ENCODE data around the gene SLC46A2.

SLC46A2 gene

GRCh38 chr9:112890106-112891081 is at the start of gene SLC46A2:
TSS of gene SLC46A2 (minus strand) at chr9:112890876. CDS start at chr9:112890681, 195 bp downstream.
- DNase-seq: no peak

- DNase-seq: no peak
Observed at GRCh38 chr9:112939418-112939817, 48.7 kb upstream of the SLC46A2 start.

GRCh38 chr9:112933696-112934095 is 43.0 kb upstream of the SLC46A2 start:
- no peak for DNase-seq

GRCh38 chr9:112925058-112925641 is 34.5 kb upstream of the SLC46A2 start:
- DNase-seq: peak; percentile 0

- no peak for DNase-seq
Observed at GRCh38 chr9:112921549-112921948, 30.9 kb upstream of the SLC46A2 start.

GRCh38 chr9:112917987-112918362 is 27.3 kb upstream of the SLC46A2 start:
- no peak for DNase-seq

- DNase-seq: no peak
Observed at GRCh38 chr9:112917047-112917986, 26.6 kb upstream of the SLC46A2 start.

- DNase-seq: no peak
Observed at GRCh38 chr9:112914524-112914923, 23.8 kb upstream of the SLC46A2 start.

GRCh38 chr9:112913326-112913725 is 22.6 kb upstream of the SLC46A2 start:
- no peak for DNase-seq

- DNase-seq: no peak
Observed at GRCh38 chr9:112912636-112913035, 22.0 kb upstream of the SLC46A2 start.

- no peak for DNase-seq
Observed at GRCh38 chr9:112911736-112912135, 21.1 kb upstream of the SLC46A2 start.

GRCh38 chr9:112905084-112905483 is 14.4 kb upstream of the SLC46A2 start:
- DNase-seq: no peak

- DNase-seq: no peak
Observed at GRCh38 chr9:112900901-112901300, 10.2 kb upstream of the SLC46A2 start.

- DNase-seq: no peak
Observed at GRCh38 chr9:112900488-112900887, 9.8 kb upstream of the SLC46A2 start.

- no peak for DNase-seq
Observed at GRCh38 chr9:112898872-112899311, 8.2 kb upstream of the SLC46A2 start.

GRCh38 chr9:112896131-112896530 is 5.5 kb upstream of the SLC46A2 start:
- no peak for DNase-seq

GRCh38 chr9:112894699-112895098 is 4.0 kb upstream of the SLC46A2 start:
- DNase-seq: no peak

GRCh38 chr9:112894041-112894440 is 3.4 kb upstream of the SLC46A2 start:
- no peak for DNase-seq

GRCh38 chr9:112892981-112893380 is 2.3 kb upstream of the SLC46A2 start:
- DNase-seq: no peak

- no peak for DNase-seq
Observed at GRCh38 chr9:112891521-112891920, 845 bp upstream of the SLC46A2 start.

- no peak for DNase-seq
Observed at GRCh38 chr9:112887381-112887780, 3.3 kb downstream of the SLC46A2 start.

- no peak for DNase-seq
Observed at GRCh38 chr9:112886351-112886750, 4.3 kb downstream of the SLC46A2 start.

GRCh38 chr9:112885324-112885723 is 5.4 kb downstream of the SLC46A2 start:
- no peak for DNase-seq
